GM12801 (cell line): Measurements from ENCODE around the gene MZT2B.

Source experiments
- CTCF ChIP-seq: IDR thresholded peaks from one replicate; pipeline ENCODE4 v1.5.1; 2011; ENCODE audit warnings: control low read depth; ENCODE audit not compliant: insufficient read length; ENCODE audit errors: extremely low read depth

Gene MZT2B

GRCh38 chr2:130198343-130198742 lies 16.3 kb downstream of the MZT2B start, which contains the start of gene TUBA3E:
Gene TUBA3E (minus strand): TSS chr2:130198439. CDS start chr2:130198360, 79 bp downstream.
- no peak for TF ChIP-seq CTCF

- no peak for TF ChIP-seq CTCF
Measured at GRCh38 chr2:130231656-130232055, 49.6 kb downstream of the MZT2B start.
